ENCODE results near the gene CARS1.

GRCh38 chr11:3015796-3016195 lies 41.4 kb downstream of the CARS1 start:
- TF ChIP-seq EZH2 (optimal IDR thresholded peaks at IDR 0.05; ENCODE audit: low read depth, low read length) (no peak), EZH2phosphoT487 (IDR thresholded peaks at IDR 0.05; ENCODE audit: low read length) (no peak)
- TF ChIP-seq, protein P1, sequence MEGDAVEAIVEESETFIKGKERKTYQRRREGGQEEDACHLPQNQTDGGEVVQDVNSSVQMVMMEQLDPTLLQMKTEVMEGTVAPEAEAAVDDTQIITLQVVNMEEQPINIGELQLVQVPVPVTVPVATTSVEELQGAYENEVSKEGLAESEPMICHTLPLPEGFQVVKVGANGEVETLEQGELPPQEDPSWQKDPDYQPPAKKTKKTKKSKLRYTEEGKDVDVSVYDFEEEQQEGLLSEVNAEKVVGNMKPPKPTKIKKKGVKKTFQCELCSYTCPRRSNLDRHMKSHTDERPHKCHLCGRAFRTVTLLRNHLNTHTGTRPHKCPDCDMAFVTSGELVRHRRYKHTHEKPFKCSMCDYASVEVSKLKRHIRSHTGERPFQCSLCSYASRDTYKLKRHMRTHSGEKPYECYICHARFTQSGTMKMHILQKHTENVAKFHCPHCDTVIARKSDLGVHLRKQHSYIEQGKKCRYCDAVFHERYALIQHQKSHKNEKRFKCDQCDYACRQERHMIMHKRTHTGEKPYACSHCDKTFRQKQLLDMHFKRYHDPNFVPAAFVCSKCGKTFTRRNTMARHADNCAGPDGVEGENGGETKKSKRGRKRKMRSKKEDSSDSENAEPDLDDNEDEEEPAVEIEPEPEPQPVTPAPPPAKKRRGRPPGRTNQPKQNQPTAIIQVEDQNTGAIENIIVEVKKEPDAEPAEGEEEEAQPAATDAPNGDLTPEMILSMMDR (IDR thresholded peaks at IDR 0.05; ENCODE audit: low read length) = no peak
